Fibroblast of lung (primary cell): ENCODE results near the gene MYO1A. TPM values are rescaled to one million over a fixed set of nuclear protein-coding genes. Genes with fewer than 3 reads are reported as not detected.
"Not testable (repeated sequence)": the region's sequence is repeated elsewhere in the genome, so short reads cannot be mapped to it uniquely, and the experiment has no call there.

Source experiments
- DNase-seq, 2 donors: peaks; one replicate each; pipeline versions ENCODE4 v3.0.0 to v3.0.0-alpha.2; 2010; ENCODE audit warnings: low read depth in 2 of 2
- H2AFZ ChIP-seq: 2 replicates; pipeline ENCODE4 v1.5.1; 2012; ENCODE audit warnings: low read length, control low read depth, inconsistent platforms
- H3K27ac ChIP-seq: 2 replicates; pipeline ENCODE4 v1.5.1; 2011; ENCODE audit warnings: low read length, control low read depth; ENCODE audit not compliant: insufficient read depth
- H3K27me3 ChIP-seq: 2 replicates; pipeline ENCODE4 v1.5.1; 2011; ENCODE audit warnings: mild to moderate bottlenecking, low read length; ENCODE audit not compliant: control insufficient read depth, insufficient read depth
- H3K36me3 ChIP-seq: 2 replicates; pipeline ENCODE4 v1.5.1; 2011; ENCODE audit warnings: low read length; ENCODE audit not compliant: control insufficient read depth, insufficient read depth
- H3K4me1 ChIP-seq: 2 replicates; pipeline ENCODE4 v1.5.1; 2011; ENCODE audit warnings: low read length; ENCODE audit not compliant: control insufficient read depth, insufficient read depth; ENCODE audit errors: extremely low read depth
- H3K4me2 ChIP-seq: 2 replicates; pipeline ENCODE4 v1.5.1; 2011; ENCODE audit warnings: low read length, control low read depth; ENCODE audit not compliant: insufficient read depth; ENCODE audit errors: extremely low read depth
- H3K4me3 ChIP-seq, 4 experiments: fragments of 200-600 bp in 1 of 4; sonication (generic) in 1 of 4; replicated peaks in 1 of 4; 2 replicates each; pipeline ENCODE4 v1.5.1; 2011 to 2016; ENCODE audit warnings: low read length in 4 of 4, low read depth in 3 of 4, mild to moderate bottlenecking in 3 of 4, control low read depth in 2 of 4, inconsistent platforms in 1 of 4, mixed read lengths in 1 of 4; ENCODE audit not compliant: insufficient read depth in 1 of 4; ENCODE audit errors: control extremely low read depth in 1 of 4
- H3K79me2 ChIP-seq: 2 replicates; pipeline ENCODE4 v1.5.1; 2012; ENCODE audit warnings: mild to moderate bottlenecking, low read length, inconsistent platforms; ENCODE audit not compliant: control insufficient read depth, insufficient read depth
- H3K9ac ChIP-seq: 2 replicates; pipeline ENCODE4 v1.5.1; 2011; ENCODE audit warnings: mild to moderate bottlenecking, low read length, control low read depth; ENCODE audit not compliant: insufficient read depth
- H3K9me3 ChIP-seq: 2 replicates; pipeline ENCODE4 v1.5.1; 2012; ENCODE audit warnings: low read depth, low read length; ENCODE audit not compliant: control insufficient read depth, insufficient read depth
- H4K20me1 ChIP-seq: 2 replicates; pipeline ENCODE4 v1.5.1; 2011; ENCODE audit warnings: low read length; ENCODE audit not compliant: control insufficient read depth, insufficient read depth; ENCODE audit errors: extremely low read depth
- EZH2 ChIP-seq: IDR thresholded peaks from 2 replicates; pipeline ENCODE4 v1.5.1; 2012; ENCODE audit warnings: low read length, control low read depth, mild to moderate bottlenecking; ENCODE audit errors: missing control alignments
- polyA plus RNA-seq, 2 donors: library from polyadenylated mRNA; depleted of rRNA in 1 of 2; stranded (reverse) in 1 of 2; unstranded in 1 of 2; fragments of >200 nt; gene quantifications; 2 replicates each; pipeline ENCODE4 v1.2.1, GENCODE V29; 2011 to 2012; ENCODE audit warnings: missing spikeins in 1 of 2
- total RNA-seq: library from RNA; depleted of rRNA; stranded (reverse); fragments of >200 nt; gene quantifications from 2 replicates; pipeline ENCODE4 v1.2.1, GENCODE V29; 2014
- TF ChIP-seq, protein P1 (sequence below), 2 donors: IDR thresholded peaks in 1 of 2; conservative IDR thresholded peaks in 1 of 2; 1 replicate in 1 of 2; 2 replicates in 1 of 2; pipeline ENCODE4 v1.5.1; 2011 to 2012; ENCODE audit warnings: low read length in 2 of 2, control low read depth in 1 of 2, inconsistent platforms in 1 of 2, low read depth in 1 of 2, mild to moderate bottlenecking in 1 of 2

Gene MYO1A
- total and polyA plus RNA-seq, 2 donors (not counting 1 experiment from before 2014, with no cell fraction given), result 0.01 to 0.17 TPM

DNA sequence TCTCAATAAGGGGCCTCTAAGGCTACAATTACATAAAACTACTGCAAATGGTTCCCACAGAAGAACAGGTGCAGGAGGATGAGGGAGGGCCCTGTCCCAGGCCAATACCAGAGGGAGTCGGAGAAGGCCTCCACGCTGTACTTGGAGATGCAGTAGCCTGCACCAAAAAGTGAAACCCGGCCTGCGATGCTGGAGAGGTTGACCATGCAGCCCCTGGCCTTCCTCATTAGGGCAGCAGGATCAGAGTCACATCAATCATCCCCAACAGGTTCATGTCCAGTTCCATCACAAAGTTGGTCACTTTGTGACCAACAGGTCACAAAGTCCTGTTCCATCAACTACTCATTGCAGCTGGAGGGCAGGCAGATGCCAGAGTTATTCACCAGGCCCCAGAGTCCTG, 66.5 kb downstream of the MYO1A start:
- H3K27ac ChIP-seq, result no peak overlapping the region
- no peaks in the 10 kb centered on the region for H3K27me3 ChIP-seq
- H3K9me3 ChIP-seq, result no peaks in the 10 kb centered on the region
- H4K20me1 ChIP-seq, result no peaks in the 10 kb centered on the region
- no peak overlapping the region for H3K9ac ChIP-seq
- no peak for DNase-seq
- no peaks in the 10 kb centered on the region for H3K4me1 ChIP-seq
- TF ChIP-seq, protein P1, sequence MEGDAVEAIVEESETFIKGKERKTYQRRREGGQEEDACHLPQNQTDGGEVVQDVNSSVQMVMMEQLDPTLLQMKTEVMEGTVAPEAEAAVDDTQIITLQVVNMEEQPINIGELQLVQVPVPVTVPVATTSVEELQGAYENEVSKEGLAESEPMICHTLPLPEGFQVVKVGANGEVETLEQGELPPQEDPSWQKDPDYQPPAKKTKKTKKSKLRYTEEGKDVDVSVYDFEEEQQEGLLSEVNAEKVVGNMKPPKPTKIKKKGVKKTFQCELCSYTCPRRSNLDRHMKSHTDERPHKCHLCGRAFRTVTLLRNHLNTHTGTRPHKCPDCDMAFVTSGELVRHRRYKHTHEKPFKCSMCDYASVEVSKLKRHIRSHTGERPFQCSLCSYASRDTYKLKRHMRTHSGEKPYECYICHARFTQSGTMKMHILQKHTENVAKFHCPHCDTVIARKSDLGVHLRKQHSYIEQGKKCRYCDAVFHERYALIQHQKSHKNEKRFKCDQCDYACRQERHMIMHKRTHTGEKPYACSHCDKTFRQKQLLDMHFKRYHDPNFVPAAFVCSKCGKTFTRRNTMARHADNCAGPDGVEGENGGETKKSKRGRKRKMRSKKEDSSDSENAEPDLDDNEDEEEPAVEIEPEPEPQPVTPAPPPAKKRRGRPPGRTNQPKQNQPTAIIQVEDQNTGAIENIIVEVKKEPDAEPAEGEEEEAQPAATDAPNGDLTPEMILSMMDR (conservative IDR thresholded peaks at IDR 0.05 in 1 of 2, IDR thresholded peaks at IDR 0.05 in 1 of 2; ENCODE audit: low read depth in 1 of 2, low read length in 2 of 2), result no peak
- TF ChIP-seq EZH2, result no peak
- no peak overlapping the region for H3K4me3 ChIP-seq
- no peak overlapping the region for H3K4me2 ChIP-seq
- no peak overlapping the region for H2AFZ ChIP-seq
- H3K36me3 ChIP-seq, result no peaks in the 10 kb centered on the region
- H3K79me2 ChIP-seq, result no peaks in the 10 kb centered on the region

DNA sequence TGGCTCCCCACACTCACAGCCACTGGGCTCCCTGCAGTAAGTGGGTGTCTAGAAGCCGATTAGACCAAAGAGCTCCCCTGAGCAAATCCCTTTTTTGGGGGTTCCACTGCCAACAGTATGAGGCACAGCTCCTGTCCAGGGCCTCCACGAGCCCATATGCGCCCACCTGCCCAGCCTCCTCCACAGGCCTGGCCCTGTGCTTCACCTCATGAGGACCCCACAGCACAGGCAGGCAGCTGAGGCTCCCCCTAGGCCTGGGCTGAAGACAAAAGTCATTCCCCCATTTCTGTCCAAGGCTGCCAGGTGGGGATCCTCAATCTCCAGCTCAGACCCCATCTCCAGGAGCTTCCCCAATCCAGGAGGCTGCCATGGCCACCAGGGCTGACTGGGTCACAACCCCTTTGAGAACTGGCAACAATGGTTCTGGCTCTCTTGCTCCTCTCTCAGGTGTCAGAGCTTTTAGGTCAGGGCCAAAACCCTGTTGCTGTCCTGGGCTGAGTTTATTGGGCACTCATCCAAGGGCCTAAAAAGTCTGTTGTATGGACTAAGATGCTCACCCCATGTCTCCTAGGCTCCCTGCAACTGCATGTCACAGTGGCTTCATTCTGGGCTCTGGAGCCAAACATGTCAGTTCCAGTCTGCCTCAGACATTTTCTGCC, 67.2 kb downstream of the MYO1A start:
- H3K27ac ChIP-seq, H4K20me1 ChIP-seq, DNase-seq, H2AFZ ChIP-seq, H3K9me3 ChIP-seq, H3K4me3 ChIP-seq, H3K36me3 ChIP-seq, H3K79me2 ChIP-seq, H3K27me3 ChIP-seq, H3K9ac ChIP-seq, H3K4me2 ChIP-seq, H3K4me1 ChIP-seq: not testable (repeated sequence)

DNA sequence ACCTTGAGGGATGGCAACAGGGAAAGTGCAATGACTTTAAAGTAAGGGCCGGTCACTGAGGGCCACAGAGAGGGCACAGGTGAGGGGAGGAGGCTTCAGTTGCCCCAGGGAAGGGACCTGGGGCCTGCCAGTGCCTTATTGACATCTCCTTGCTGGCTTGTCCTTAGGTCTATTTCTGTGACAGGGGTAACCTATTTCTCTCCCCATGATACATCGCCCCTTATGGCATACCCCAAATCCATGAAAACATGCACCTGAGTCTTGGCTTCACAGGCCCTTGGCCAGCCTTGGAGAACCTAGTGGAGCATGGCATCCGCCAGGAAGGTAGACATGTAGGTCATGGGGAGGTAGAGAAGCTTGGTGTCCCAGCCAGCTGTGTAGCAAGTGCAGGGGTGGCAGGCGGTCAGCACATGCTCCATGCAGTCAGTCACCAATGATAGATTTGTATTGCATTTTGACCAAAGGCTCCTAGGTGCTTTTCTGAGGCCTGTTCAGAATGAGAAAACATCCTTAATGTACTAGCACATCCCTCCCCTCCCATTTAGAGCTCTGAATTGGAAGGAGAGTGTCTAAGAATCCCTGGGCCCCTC, 68.9 kb downstream of the MYO1A start:
- no peak for DNase-seq
- Histone ChIP-seq H3K27ac (no peak overlapping the region), H3K27me3 (no peaks in the 10 kb centered on the region), H3K4me1 (no peaks in the 10 kb centered on the region), H3K36me3 (no peaks in the 10 kb centered on the region), H3K9ac (no peak overlapping the region), H3K79me2 (no peaks in the 10 kb centered on the region), H3K4me3 (no peak overlapping the region), H3K4me2 (no peak overlapping the region), H2AFZ (no peak overlapping the region), H3K9me3 (no peaks in the 10 kb centered on the region), H4K20me1 (no peaks in the 10 kb centered on the region)
- TF ChIP-seq EZH2, result no peak
- TF ChIP-seq, protein P1 (conservative IDR thresholded peaks at IDR 0.05 in 1 of 2, IDR thresholded peaks at IDR 0.05 in 1 of 2; ENCODE audit: low read depth in 1 of 2, low read length in 2 of 2), result no peak
